Cardiac fibroblast (primary cell): ENCODE data around the gene KLHDC9.

Experiments
- DNase-seq, 2 donors: peaks; one replicate each; pipeline versions ENCODE4 v3.0.0 to v3.0.0-alpha.2; 2010; ENCODE audit warnings: low read depth in 2 of 2
- H3K4me3 ChIP-seq, 2 donors: replicated peaks in 1 of 2; 1 replicate in 1 of 2; 2 replicates in 1 of 2; pipeline ENCODE4 v1.5.1; 2011; ENCODE audit warnings: low read depth in 2 of 2, low read length in 2 of 2, mild to moderate bottlenecking in 2 of 2, moderate library complexity in 1 of 2
- TF ChIP-seq, protein P1 (sequence below): IDR thresholded peaks from one replicate; pipeline ENCODE4 v1.5.1; 2011; ENCODE audit warnings: low read depth, mild to moderate bottlenecking, low read length, inconsistent platforms

KLHDC9 gene

DNA sequence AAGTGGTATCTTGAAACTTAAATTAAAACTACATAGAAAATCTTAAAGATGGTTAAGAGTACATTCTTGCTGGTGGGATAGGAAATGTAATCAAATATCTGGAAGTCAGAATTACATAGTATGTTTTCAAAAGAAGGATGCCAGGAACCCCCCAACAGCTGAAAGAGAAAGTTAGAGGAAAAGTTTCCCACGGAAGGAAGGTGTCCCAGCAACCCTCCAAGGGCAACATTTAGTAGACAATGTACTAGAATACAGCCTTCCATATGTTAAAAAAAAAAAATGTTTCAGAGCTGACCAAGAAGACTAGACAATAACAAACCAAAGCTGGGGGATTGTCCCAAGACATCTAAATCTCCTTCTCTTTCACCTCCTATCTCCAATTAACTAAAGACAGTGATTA lies 32.1 kb downstream of the KLHDC9 start:
- no peak overlapping the region for H3K4me3 ChIP-seq
- DNase-seq: no peak
- TF ChIP-seq, protein P1, sequence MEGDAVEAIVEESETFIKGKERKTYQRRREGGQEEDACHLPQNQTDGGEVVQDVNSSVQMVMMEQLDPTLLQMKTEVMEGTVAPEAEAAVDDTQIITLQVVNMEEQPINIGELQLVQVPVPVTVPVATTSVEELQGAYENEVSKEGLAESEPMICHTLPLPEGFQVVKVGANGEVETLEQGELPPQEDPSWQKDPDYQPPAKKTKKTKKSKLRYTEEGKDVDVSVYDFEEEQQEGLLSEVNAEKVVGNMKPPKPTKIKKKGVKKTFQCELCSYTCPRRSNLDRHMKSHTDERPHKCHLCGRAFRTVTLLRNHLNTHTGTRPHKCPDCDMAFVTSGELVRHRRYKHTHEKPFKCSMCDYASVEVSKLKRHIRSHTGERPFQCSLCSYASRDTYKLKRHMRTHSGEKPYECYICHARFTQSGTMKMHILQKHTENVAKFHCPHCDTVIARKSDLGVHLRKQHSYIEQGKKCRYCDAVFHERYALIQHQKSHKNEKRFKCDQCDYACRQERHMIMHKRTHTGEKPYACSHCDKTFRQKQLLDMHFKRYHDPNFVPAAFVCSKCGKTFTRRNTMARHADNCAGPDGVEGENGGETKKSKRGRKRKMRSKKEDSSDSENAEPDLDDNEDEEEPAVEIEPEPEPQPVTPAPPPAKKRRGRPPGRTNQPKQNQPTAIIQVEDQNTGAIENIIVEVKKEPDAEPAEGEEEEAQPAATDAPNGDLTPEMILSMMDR: no peak

DNA sequence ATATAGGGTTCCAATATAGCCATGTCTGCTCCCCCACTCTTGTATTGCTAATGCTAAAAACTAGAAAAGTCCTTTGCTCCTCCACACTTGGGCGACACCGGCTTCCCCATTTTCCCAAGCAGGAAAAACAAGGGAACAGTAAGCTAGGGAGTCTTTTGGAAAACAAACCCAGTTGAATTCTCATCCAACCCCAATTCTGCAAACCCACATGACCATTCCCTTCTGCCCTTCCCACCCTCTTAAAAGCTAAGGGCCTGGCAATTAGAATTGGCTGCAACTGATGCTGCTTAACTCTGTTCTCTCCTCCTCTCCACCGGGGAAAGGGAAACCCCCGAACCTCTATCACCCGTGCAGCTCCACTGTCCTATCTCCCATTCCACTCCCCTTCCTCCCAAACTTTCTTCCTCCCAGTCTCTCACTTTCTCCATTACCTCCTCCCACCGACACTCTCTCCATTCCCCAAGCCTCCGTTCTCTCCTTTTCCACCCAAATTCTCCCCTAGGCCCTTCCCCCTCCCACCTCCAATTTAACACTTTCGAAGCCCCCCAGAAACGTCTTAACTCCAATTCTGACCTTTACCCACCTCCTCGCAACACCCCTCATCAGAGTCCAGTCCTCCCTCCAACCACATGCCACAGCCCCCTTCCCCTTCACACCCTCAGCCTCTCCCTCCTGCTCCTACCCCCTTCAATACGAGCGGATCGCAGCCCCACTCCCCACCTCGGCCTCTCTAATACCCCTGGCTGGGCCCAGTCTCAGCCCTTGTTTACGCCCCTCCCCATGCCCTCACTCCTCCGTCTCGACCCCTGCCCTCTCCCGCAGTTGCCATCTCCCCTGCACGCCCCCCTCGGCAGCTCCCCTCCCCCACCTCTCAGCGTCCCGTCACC lies 33.6 kb downstream of the KLHDC9 start:
- peak overlapping the region; percentile 93 to 97 for H3K4me3 ChIP-seq
- TF ChIP-seq, protein P1: no peak

DNA sequence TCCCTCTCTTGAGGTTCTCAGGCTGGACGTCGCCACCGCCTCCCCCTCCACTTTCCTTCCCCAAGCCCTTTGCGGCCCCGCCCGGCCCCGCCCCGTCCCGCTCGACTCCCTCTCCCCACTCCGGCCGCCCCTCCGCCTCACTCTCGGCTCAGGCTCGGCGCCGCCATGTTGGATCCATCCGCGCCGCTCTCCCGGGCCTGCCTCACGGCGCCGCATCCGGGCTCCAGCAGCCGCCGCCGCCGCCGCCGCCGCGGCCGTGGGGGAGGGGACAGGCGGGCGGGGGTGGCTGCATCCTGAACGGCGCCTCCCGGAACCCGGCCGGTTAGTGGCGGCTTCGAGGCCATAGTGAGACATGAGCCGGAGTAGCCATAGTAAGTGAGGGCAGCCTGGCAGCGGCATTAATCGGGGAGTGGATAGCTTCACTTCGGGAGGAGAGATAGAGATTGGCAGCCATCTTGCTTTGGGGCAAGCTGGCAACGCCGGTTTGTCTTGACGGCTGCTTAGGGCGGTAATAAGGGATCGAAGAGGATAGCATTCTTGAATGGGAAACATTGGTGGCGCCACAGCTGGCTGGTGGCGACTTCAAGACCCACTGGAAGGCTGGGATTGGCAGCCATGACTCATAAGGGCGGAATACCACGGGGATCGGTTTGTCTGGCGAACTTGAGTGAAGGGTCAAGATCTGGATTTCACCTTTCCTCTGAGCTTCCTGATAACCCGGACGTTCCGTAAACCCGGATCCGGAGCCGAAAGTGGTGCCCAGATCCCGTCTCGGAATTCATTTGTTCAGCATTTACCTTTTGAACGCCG lies 34.5 kb downstream of the KLHDC9 start, which contains the start of gene DEDD:
Gene DEDD (minus strand): TSS at position 258 of the 810 bp plus-strand sequence. CDS start 8,205 bp downstream, outside the sequence.
- peak; percentile 96 to 98 for DNase-seq
- TF ChIP-seq, protein P1: no peak
- peak within 1 kb of the TSS; percentile 93 to 97 for H3K4me3 ChIP-seq

More for the DNA sequence above, 33.6 kb downstream of the KLHDC9 start:
- peak; percentile 27 to 49 for DNase-seq

DNA sequence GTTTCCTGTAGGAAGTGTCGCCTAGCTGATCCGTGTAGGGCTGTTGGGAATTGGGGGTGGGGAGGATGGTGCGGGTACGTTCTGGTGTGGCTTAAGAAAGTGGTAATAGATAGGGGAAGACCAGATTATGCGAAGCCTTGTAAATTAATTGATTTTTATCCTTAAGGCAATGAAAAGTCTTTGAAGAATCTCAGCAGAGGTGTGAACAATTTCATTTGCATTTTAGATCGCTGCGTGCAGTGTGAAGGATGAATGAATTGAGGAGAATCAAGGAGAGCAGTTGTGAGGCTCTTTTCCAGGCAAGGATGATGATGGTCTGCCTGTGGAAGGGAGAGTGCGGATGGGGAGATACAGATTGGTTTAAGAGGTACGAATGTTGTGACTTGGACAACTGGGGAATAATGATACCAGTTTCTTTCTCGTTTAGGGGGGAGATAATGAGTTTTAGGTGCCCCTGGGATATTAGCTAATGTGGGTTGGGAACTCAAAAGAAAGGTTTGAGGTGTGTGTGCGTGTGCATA lies 35.1 kb downstream of the KLHDC9 start:
- peak; percentile 18 to 24 for DNase-seq
- TF ChIP-seq, protein P1: no peak
- peak overlapping the region; percentile 93 to 97 for H3K4me3 ChIP-seq

DNA sequence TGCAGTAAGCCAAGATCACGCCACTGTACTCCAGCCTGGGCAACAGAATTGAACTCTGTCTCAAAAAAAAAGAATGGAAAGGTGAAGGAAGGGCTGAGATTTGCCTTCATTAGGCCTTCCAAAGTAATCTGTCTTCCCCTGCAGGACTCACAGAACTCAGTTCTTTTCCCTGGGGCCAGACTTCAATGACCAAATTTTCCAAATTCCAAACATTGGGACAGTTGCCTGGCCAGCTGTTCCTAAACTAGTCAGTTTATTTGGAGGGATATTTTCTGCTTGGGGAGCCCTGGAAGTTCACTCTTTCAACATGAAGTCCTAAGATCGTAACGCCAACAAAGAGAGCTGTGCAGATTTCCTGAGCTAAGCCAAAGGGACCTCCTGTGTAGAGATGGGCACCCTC lies 39.7 kb downstream of the KLHDC9 start:
- DNase-seq: no peak
- H3K4me3 ChIP-seq: no peak overlapping the region
- TF ChIP-seq, protein P1: no peak

DNA sequence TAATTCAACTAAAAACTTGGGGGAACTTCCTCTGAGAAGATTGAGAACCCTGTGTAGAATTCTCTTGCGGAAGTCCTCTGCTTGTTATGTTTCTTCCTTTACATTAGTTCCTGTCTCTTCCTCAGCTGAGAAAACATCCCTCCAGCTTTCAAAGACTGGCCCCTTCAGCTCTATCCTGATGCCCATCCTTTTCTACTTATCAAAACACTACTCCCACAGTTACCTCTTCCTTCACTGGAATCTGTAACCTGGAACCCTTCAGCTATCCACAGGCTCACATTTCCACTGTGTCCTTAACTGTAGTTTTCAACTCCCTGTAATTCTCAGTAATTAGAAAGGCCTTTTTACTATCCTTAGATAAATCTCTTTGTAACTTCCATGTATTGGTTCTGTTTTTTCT lies 40.3 kb downstream of the KLHDC9 start:
- no peak for DNase-seq
- no peak overlapping the region for H3K4me3 ChIP-seq
- TF ChIP-seq, protein P1: no peak
